Measurements from ENCODE around the gene HNRNPC. TPM values are rescaled to one million over a fixed set of nuclear protein-coding genes. Genes with fewer than 3 reads are reported as not detected.

HNRNPC gene
- total and polyA plus RNA-seq, 9 of the 15 experiments (the other 6 are each of a cell fraction or from before 2014, with no cell fraction given): 679 to 1,557 (median 1,191) TPM

DNA sequence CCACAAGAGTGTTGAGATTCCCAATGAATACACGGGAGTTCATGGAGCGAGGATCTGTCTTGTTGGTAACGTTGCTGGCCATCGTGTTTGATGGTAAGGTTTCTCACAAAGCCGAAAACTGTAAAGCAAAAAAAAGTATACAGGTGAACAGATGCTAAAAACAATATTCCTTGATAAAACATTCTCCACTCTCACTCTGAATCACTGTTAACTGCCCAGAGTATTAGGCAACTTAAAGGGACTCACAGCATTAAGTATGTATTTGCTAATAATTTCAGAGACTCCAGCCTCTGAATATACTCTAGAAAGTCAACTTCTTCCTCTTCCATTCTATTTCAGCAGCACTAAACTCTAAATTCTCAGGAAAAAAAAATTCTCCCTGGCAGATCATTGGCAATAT is 35.1 kb downstream of the HNRNPC start (continued):
- no peak for TF ChIP-seq CHAMP1 (IDR thresholded peaks at IDR 0.05)
- TF ChIP-seq LARP7 (IDR thresholded peaks at IDR 0.05): no peak
- no peak for TF ChIP-seq IFI16 (CRISPR knock-in tag; IDR thresholded peaks at IDR 0.05)
- no peak for TF ChIP-seq ZNF444 (CRISPR knock-in tag; IDR thresholded peaks at IDR 0.05)

DNA sequence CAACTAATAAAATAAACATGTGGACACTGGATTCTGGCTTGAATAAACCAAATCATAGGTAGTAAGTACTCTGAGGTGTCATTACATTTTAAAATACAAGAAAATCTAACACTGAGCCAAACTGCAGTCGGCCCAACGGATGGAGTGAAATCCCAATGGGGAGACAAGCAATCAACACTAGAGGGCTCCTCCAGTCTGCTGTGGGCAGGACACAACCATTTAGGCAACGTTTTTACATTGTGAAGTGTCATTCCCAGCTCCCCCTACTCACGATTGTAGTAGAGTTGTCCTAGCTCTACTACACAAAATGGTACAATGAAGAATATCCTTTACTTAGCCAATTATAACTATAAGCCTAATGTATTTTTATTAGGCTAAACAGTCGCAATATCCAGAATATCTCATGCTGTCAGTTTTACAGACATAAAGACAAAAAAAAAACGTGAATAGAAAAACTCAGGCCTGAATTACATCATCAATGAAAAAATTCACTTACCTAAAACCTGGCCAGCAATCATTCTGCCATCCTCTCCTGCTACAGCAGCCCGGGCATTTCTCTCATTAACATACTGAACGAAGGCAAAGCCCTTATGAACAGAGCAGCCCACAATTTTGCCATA is 35.7 kb downstream of the HNRNPC start:
- no peaks in the 10 kb centered on the region for H3K9me3 ChIP-seq (replicated peaks; ENCODE audit: control insufficient read depth, insufficient read depth, low read depth, low read length)
- ATAC-seq (peak; percentile 67), FAIRE-seq (no peak), DNase-seq (ENCODE audit: extremely low read depth in 1 of 4, low spot score in 3 of 4) (peak in 2 of 4 experiments; percentile 6 to 19)
- H3K4me1 ChIP-seq (replicated peaks in 1 of 2; ENCODE audit: control insufficient read depth in 2 of 2, insufficient read depth in 2 of 2, low read length in 2 of 2): no peaks in the 10 kb centered on the region; a peak in 1 of 5 replicates
- no peak overlapping the region for H3K4me3 ChIP-seq
- in situ Hi-C loops (cut with MboI) (no loop called here), intact Hi-C loops (cut with micrococcal nuclease) (no loop called here)
- H3K4me2 ChIP-seq (ENCODE audit: insufficient read depth, low read length): no peak overlapping the region
- BruUV-seq (replicated peaks): no TSS peak
- H4K20me1 ChIP-seq (replicated peaks; ENCODE audit: control insufficient read depth, insufficient read depth, low read length): peaks cover 17% of the 10 kb centered on the region; the same call in 1 of the 2 replicates
- peaks cover 98% of the 10 kb centered on the region for H3K36me3 ChIP-seq (ENCODE audit: control insufficient read depth, insufficient read depth, low read length)
- no peak overlapping the region for H3K27ac ChIP-seq (ENCODE audit: extremely low read depth, low read depth, low read length)
- CTCF ChIA-PET (ENCODE audit: low intra/inter-chr PET ratio): no interaction called here
- H3K9me1 ChIP-seq (ENCODE audit: control insufficient read depth, insufficient read depth, low read length): no peaks in the 10 kb centered on the region
- H2AFZ ChIP-seq (ENCODE audit: low read depth, low read length): no peak overlapping the region
- 71% methylated on average over 8 of the region's 8 CpGs for WGBS (ENCODE audit: insufficient coverage, low coverage, missing lambda C conversion rate)
- no peaks in the 10 kb centered on the region; a peak in 1 of 5 replicates for H3K27me3 ChIP-seq (ENCODE audit: control insufficient read depth in 2 of 2, insufficient read depth in 2 of 2, low read length in 2 of 2)
- H3K79me2 ChIP-seq (ENCODE audit: control insufficient read depth, insufficient read depth, low read length): peaks cover 99% of the 10 kb centered on the region
- POLR2A ChIA-PET: no interaction called here
- no peak overlapping the region for H3K9ac ChIP-seq (ENCODE audit: insufficient read depth in 1 of 2, low read depth in 2 of 2, low read length in 2 of 2)
- no peak for TF ChIP-seq ZBTB5 (IDR thresholded peaks at IDR 0.05)
- TF ChIP-seq RAD21 (CRISPR knock-in tag; conservative IDR thresholded peaks at IDR 0.05 in 1 of 2, IDR thresholded peaks at IDR 0.05 in 1 of 2): peak in 1 of 2 experiments; percentile 9; a peak in 1 of 4 replicates
- no peak for TF ChIP-seq THRA (IDR thresholded peaks at IDR 0.05)
- no peak for TF ChIP-seq FOXP1 (CRISPR knock-in tag; IDR thresholded peaks at IDR 0.05)
- TF ChIP-seq, protein P1, sequence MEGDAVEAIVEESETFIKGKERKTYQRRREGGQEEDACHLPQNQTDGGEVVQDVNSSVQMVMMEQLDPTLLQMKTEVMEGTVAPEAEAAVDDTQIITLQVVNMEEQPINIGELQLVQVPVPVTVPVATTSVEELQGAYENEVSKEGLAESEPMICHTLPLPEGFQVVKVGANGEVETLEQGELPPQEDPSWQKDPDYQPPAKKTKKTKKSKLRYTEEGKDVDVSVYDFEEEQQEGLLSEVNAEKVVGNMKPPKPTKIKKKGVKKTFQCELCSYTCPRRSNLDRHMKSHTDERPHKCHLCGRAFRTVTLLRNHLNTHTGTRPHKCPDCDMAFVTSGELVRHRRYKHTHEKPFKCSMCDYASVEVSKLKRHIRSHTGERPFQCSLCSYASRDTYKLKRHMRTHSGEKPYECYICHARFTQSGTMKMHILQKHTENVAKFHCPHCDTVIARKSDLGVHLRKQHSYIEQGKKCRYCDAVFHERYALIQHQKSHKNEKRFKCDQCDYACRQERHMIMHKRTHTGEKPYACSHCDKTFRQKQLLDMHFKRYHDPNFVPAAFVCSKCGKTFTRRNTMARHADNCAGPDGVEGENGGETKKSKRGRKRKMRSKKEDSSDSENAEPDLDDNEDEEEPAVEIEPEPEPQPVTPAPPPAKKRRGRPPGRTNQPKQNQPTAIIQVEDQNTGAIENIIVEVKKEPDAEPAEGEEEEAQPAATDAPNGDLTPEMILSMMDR (IDR thresholded peaks at IDR 0.05 in 2 of 3, conservative IDR thresholded peaks at IDR 0.05 in 1 of 3; ENCODE audit: insufficient read depth in 2 of 3, low read depth in 1 of 3, low read length in 3 of 3): peak; percentile 15 to 16 (median 15); a peak in 2 of 6 replicates
- TF ChIP-seq POLR2AphosphoS2 (IDR thresholded peaks at IDR 0.05; ENCODE audit: low read length): peak; percentile 20; the same call in 1 of the 2 replicates
- no peak for TF ChIP-seq BRD4 (IDR thresholded peaks at IDR 0.05)
- no peak for TF ChIP-seq ESRRA (IDR thresholded peaks at IDR 0.05; ENCODE audit: borderline replicate concordance, low read depth)
- no peak for TF ChIP-seq GABPB2 (CRISPR knock-in tag; conservative IDR thresholded peaks at IDR 0.05)
